Brain microvascular endothelial cell (primary cell): ENCODE results near the gene MRAS.

Experiments used
- DNase-seq: peaks from one replicate; pipeline ENCODE4 v3.0.0-alpha.2; 2020
- H3K27ac ChIP-seq: fragments of 250-450 bp; sonication (Bioruptor Pico); 2 replicates; pipeline ENCODE4 v1.5.1; 2020; ENCODE audit warnings: mild to moderate bottlenecking, moderate library complexity
- H3K27me3 ChIP-seq: fragments of 250-450 bp; sonication (Bioruptor Pico); replicated peaks from 2 replicates; pipeline ENCODE4 v1.5.1; 2020; ENCODE audit warnings: mild to moderate bottlenecking
- H3K36me3 ChIP-seq: fragments of 250-450 bp; sonication (Bioruptor Pico); replicated peaks from 2 replicates; pipeline ENCODE4 v1.5.1; 2020; ENCODE audit warnings: mild to moderate bottlenecking
- H3K4me3 ChIP-seq: 2 replicates; pipeline ENCODE4 v1.5.1; 2011; ENCODE audit warnings: low read depth, mild to moderate bottlenecking, control low read depth, low read length, moderate library complexity
- in situ Hi-C: cut with HindIII; loops from 2 replicates; pipeline ENCODE4 v1.10.0; 2017; ENCODE audit warnings: low sequenced_read_pairs, low pct_ligation_motif_present
- TF ChIP-seq, protein P1 (sequence below): IDR thresholded peaks from 2 replicates; pipeline ENCODE4 v1.5.1; 2011; ENCODE audit warnings: low read depth, mild to moderate bottlenecking, moderate library complexity, low read length, control low read depth, inconsistent platforms; ENCODE audit errors: missing control alignments

The MRAS gene

DNA sequence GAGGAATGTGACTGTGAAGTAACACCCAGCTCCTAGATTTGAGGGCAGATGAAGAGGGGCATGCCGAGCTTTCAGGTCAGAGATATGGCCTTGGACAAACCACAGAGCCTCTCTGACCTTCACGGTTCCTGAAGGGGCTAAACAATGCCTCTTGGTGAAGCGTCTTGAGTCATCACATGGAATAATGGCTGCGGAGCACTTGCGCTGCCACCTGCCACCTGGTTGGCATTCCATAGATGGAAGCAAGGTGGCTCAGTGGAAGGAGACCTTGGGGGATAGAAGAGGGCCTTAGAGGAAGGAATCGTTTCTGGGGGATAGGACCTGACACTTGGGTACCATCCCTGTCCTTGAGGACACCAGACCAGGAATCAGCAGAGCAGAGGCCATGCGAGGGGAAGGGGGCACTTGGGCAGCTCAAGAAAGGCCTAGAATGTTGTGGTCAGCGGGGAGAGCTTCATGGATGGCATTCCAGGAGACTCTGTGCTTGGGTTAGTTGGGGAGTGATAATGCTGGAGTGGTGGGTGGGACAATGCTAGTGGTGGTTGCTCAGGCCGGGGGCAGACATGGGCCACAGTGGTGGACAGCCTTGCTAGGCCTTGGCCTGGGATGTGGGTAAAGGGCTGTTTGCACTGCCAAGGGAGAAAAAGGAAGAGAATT lies 12.6 kb downstream of the MRAS start:
- in situ Hi-C loops: no loop called here
- Histone ChIP-seq H3K27ac (no peak overlapping the region), H3K36me3 (no peaks in the 10 kb centered on the region), H3K4me3 (no peak overlapping the region), H3K27me3 (no peaks in the 10 kb centered on the region)
- no peak for DNase-seq
- TF ChIP-seq, protein P1, sequence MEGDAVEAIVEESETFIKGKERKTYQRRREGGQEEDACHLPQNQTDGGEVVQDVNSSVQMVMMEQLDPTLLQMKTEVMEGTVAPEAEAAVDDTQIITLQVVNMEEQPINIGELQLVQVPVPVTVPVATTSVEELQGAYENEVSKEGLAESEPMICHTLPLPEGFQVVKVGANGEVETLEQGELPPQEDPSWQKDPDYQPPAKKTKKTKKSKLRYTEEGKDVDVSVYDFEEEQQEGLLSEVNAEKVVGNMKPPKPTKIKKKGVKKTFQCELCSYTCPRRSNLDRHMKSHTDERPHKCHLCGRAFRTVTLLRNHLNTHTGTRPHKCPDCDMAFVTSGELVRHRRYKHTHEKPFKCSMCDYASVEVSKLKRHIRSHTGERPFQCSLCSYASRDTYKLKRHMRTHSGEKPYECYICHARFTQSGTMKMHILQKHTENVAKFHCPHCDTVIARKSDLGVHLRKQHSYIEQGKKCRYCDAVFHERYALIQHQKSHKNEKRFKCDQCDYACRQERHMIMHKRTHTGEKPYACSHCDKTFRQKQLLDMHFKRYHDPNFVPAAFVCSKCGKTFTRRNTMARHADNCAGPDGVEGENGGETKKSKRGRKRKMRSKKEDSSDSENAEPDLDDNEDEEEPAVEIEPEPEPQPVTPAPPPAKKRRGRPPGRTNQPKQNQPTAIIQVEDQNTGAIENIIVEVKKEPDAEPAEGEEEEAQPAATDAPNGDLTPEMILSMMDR: no peak

DNA sequence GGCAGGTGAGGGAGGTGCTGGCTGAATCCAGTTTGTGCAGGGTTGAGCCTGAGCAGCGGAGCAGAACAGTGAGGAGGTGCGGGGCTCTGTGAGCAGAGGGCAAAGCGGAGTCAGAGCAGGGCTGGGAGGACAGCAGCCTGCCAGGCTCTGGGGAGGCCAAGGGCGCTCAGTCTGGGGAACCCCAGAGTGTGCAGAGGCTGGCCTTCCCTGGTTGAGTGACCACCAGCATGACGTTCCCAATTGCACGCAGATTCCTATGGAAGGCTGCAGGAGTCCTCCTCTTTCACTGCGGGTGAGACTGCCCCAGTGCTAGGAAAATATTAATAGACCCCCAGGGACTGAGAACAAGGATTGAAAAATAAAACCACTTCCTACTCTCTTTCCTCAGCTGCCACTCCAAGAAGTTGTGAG lies 13.2 kb downstream of the MRAS start:
- Histone ChIP-seq H3K27ac (no peak overlapping the region), H3K36me3 (no peaks in the 10 kb centered on the region), H3K27me3 (no peaks in the 10 kb centered on the region), H3K4me3 (no peak overlapping the region)
- TF ChIP-seq, protein P1: no peak
- no peak for DNase-seq
- in situ Hi-C loops: no loop called here

DNA sequence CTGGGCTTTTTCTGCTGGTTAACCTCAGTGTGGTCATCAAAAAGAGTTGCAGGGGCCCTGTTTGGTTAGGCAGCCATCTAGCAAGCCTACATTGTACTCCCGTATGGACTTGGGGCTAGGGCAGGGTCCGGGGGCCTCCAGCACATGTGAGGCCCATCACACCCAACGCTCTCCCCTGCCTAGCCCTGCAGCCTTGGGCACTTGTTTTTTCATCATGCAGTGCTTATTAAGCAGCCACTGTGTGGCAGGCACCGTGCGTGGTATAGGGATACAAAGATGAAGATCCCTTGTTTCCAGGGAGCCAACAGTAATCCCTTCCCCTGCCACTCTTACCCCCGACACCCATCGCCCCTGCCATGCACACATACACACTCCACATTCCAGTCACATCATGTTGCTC lies 14.2 kb downstream of the MRAS start:
- H3K27me3 ChIP-seq: no peaks in the 10 kb centered on the region
- TF ChIP-seq, protein P1: no peak
- H3K36me3 ChIP-seq: no peaks in the 10 kb centered on the region
- no peak overlapping the region for H3K4me3 ChIP-seq
- in situ Hi-C loops: no loop called here
- DNase-seq: no peak
- no peak overlapping the region for H3K27ac ChIP-seq

DNA sequence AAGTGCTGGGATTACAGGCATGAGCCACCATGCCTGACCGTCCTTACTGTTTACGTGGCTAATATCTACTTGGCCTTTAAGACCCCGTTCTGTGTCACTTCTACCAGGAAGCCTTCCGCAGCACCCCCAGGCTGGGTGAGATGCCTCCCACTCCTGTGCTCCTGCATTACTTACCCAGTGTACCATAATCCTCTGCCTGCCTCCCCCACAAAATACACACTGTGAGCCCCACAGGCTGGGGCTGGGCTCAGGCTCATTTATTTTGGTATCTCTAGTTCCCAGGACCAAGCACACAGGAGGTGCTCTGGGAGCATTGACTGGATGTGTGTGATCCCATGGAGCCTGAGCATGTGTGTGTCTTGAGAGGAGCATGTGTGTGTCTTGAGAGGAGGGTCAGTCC lies 14.9 kb downstream of the MRAS start:
- no peak for DNase-seq
- Histone ChIP-seq H3K36me3 (no peaks in the 10 kb centered on the region), H3K27ac (no peak overlapping the region), H3K27me3 (no peaks in the 10 kb centered on the region), H3K4me3 (no peak overlapping the region)
- TF ChIP-seq, protein P1: no peak
- in situ Hi-C loops: no loop called here

DNA sequence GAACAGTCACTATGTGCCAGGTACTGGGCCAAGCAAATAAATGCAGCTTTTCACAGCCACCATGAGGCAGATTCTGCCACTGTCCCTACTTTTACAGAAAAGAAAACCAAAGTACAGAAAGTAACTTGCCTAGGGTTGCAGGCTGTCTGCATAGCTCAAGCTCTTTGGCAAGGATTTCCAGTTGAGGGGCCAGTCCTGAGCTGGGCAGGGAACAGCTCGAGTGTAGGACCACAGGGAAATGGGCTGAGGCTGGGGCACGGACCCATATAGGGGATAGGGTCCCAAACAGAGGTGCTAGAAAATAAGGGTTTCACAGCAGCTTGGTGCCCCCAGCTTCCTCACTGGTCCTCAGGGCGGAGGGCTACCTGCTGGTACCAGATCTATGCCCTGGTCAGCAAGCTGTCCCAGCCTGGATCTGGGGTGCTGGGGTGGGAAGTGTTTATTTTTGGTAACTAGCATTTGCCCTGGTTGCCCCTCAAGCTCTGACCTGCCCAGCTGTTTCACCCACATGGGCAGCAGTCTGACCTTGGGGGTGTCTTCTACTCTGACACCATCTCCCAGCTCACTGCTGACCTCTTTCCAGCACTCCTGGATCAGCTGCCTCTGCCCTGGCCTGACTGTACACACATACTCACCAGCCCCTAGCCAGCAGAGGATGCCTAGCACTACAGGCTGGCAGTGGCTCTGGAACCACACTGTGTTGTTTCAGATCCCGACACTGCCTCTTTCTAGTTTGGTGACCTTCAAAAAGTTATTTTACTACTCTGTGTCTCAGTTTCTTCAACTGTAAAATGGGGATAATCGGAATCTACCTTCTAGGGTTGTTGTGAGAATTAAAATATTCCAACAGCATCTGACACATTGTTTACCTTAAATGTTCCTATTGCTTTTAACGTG lies 16.2 kb downstream of the MRAS start:
- in situ Hi-C loops: no loop called here
- no peak for DNase-seq
- TF ChIP-seq, protein P1: no peak
- Histone ChIP-seq H3K27ac (no peak overlapping the region), H3K4me3 (no peak overlapping the region), H3K27me3 (no peaks in the 10 kb centered on the region), H3K36me3 (no peaks in the 10 kb centered on the region)
